ENCODE results near the gene FOXP1. TPM values are rescaled to one million over a fixed set of nuclear protein-coding genes. Genes with fewer than 3 reads are reported as not detected.

Gene FOXP1
- total RNA-seq, 1 experiment from 2014 or later, result 2.9 TPM

- H3K4me1 ChIP-seq (ENCODE audit: control insufficient read depth, insufficient read depth, low read length), result no peaks in the 10 kb centered on the region
- no peak overlapping the region for H3K4me3 ChIP-seq (ENCODE audit: low read depth in 2 of 2, low read length in 2 of 2)
- CTCF ChIA-PET, result no interaction called here
- no peaks in the 10 kb centered on the region for H3K27me3 ChIP-seq (ENCODE audit: control insufficient read depth, insufficient read depth, low read length)
- in situ Hi-C loops (cut with HindIII; ENCODE audit: low pct_unique_long_range_greater_than_20kb, low sequenced_read_pairs), result no loop called here
- TF ChIP-seq TCF7L2 (IDR thresholded peaks at IDR 0.05; ENCODE audit: low read depth, low read length) (no peak), SIN3A (IDR thresholded peaks at IDR 0.05; ENCODE audit: borderline replicate concordance, insufficient read depth, low read depth, low read length) (no peak), CTCF (IDR thresholded peaks at IDR 0.05) (no peak), REST (IDR thresholded peaks at IDR 0.05; ENCODE audit: insufficient read depth in 1 of 2, low read depth in 2 of 2, low read length in 1 of 2) (no peak), POLR2AphosphoS5 (IDR thresholded peaks at IDR 0.05; ENCODE audit: low read depth, low read length) (no peak)
- POLR2A ChIA-PET, result no interaction called here
- H3K27ac ChIP-seq (ENCODE audit: low read length), result no peak overlapping the region
- ATAC-seq (no peak), DNase-seq (ENCODE audit: low read depth, low spot score) (no peak)
- H3K36me3 ChIP-seq (ENCODE audit: control insufficient read depth, insufficient read depth, low read length), result no peaks in the 10 kb centered on the region
- no TSS peak for BruUV-seq (replicated peaks)
- H3K9me3 ChIP-seq (ENCODE audit: control insufficient read depth, insufficient read depth, low read depth, low read length), result no peaks in the 10 kb centered on the region
- intact Hi-C loops (cut with micrococcal nuclease; ENCODE audit: unreplicated experiment), result no loop called here
Measured at GRCh38 chr3:71031181-71031580, 552.3 kb downstream of the FOXP1 start.

- TF ChIP-seq CTCF (IDR thresholded peaks at IDR 0.05) (no peak), POLR2AphosphoS5 (IDR thresholded peaks at IDR 0.05; ENCODE audit: low read depth, low read length) (no peak), SIN3A (IDR thresholded peaks at IDR 0.05; ENCODE audit: borderline replicate concordance, insufficient read depth, low read depth, low read length) (no peak), TCF7L2 (IDR thresholded peaks at IDR 0.05; ENCODE audit: low read depth, low read length) (no peak)
- Histone ChIP-seq H3K27me3 (ENCODE audit: control insufficient read depth, insufficient read depth, low read length) (no peaks in the 10 kb centered on the region), H3K27ac (ENCODE audit: low read length) (no peak overlapping the region), H3K4me3 (ENCODE audit: low read depth in 2 of 2, low read length in 2 of 2) (no peak overlapping the region), H3K9me3 (ENCODE audit: control insufficient read depth, insufficient read depth, low read depth, low read length) (no peaks in the 10 kb centered on the region), H3K4me1 (ENCODE audit: control insufficient read depth, insufficient read depth, low read length) (no peaks in the 10 kb centered on the region), H3K36me3 (ENCODE audit: control insufficient read depth, insufficient read depth, low read length) (no peaks in the 10 kb centered on the region)
- intact Hi-C loops (cut with micrococcal nuclease; ENCODE audit: unreplicated experiment), result no loop called here
- in situ Hi-C loops (cut with HindIII; ENCODE audit: low pct_unique_long_range_greater_than_20kb, low sequenced_read_pairs), result no loop called here
- ChIA-PET CTCF (no interaction called here), POLR2A (no interaction called here)
- no TSS peak for BruUV-seq (replicated peaks)
- ATAC-seq (no peak), DNase-seq (ENCODE audit: low read depth, low spot score) (no peak)
Measured at GRCh38 chr3:71030748-71031147, 552.8 kb downstream of the FOXP1 start.

Data from Panc1 (cell line).